Activated naive CD4-positive, alpha-beta T cell (primary cell): ENCODE results near the gene KCNK13.
"Not testable (repeated sequence)": the region's sequence is repeated elsewhere in the genome, so short reads cannot be mapped to it uniquely, and the experiment has no call there.

Source experiments
- DNase-seq, 4 experiments: peaks; one replicate each; lab custom pipeline; 2025; lab: John Stamatoyannopoulos, UW

The KCNK13 gene

GRCh38 chr14:90060965-90061684, 669 bp upstream of the KCNK13 start:
- no peak for DNase-seq

- no peak for DNase-seq
These were observed 467 bp downstream of the KCNK13 start for GRCh38 chr14:90062127-90062794.

GRCh38 chr14:90062822-90063539, 1.2 kb downstream of the KCNK13 start:
- DNase-seq, result no peak

- no peak for DNase-seq
These were observed 10.6 kb downstream of the KCNK13 start for GRCh38 chr14:90072350-90072749.

- no peak for DNase-seq
These were observed 17.8 kb downstream of the KCNK13 start for GRCh38 chr14:90079576-90079975.

- no peak for DNase-seq
These were observed 25.6 kb downstream of the KCNK13 start for GRCh38 chr14:90087433-90087832.

GRCh38 chr14:90088176-90088575, 26.4 kb downstream of the KCNK13 start:
- DNase-seq, result no peak

GRCh38 chr14:90089486-90089885, 27.7 kb downstream of the KCNK13 start:
- DNase-seq, result not testable (repeated sequence)

GRCh38 chr14:90091393-90091792, 29.6 kb downstream of the KCNK13 start:
- no peak for DNase-seq

- no peak for DNase-seq
These were observed 32.3 kb downstream of the KCNK13 start for GRCh38 chr14:90093942-90094595.

- no peak for DNase-seq
These were observed 33.3 kb downstream of the KCNK13 start for GRCh38 chr14:90095096-90095495.

- DNase-seq, result no peak
These were observed 34.8 kb downstream of the KCNK13 start for GRCh38 chr14:90096566-90096965.

GRCh38 chr14:90103808-90104207, 42.0 kb downstream of the KCNK13 start:
- no peak for DNase-seq

- no peak for DNase-seq
These were observed 44.0 kb downstream of the KCNK13 start for GRCh38 chr14:90105756-90106155.

- no peak for DNase-seq
These were observed 46.0 kb downstream of the KCNK13 start for GRCh38 chr14:90107789-90108188.

GRCh38 chr14:90109858-90110257, 48.1 kb downstream of the KCNK13 start:
- DNase-seq, result no peak

- DNase-seq, result no peak
These were observed 50.2 kb downstream of the KCNK13 start for GRCh38 chr14:90111895-90112534.

GRCh38 chr14:90114554-90114953, 52.8 kb downstream of the KCNK13 start:
- DNase-seq, result no peak

GRCh38 chr14:90115780-90116179, 54.0 kb downstream of the KCNK13 start:
- DNase-seq, result no peak

GRCh38 chr14:90116444-90116843, 54.6 kb downstream of the KCNK13 start:
- DNase-seq, result no peak

- no peak for DNase-seq
These were observed 56.2 kb downstream of the KCNK13 start for GRCh38 chr14:90118027-90118426.

- DNase-seq, result no peak
These were observed 64.5 kb downstream of the KCNK13 start for GRCh38 chr14:90126260-90126659.
